K562 (cell line): ENCODE measurements around the gene ABHD16A. TPM values are rescaled to one million over a fixed set of nuclear protein-coding genes. Genes with fewer than 3 reads are reported as not detected.

Source experiments
- COPS2 ChIP-seq: fragments of 450-650 bp; conservative IDR thresholded peaks from 2 replicates; pipeline ENCODE4 v1.6.1; 2016; ENCODE audit warnings: mild to moderate bottlenecking, moderate library complexity
- L3MBTL2 ChIP-seq: fragments of 450-650 bp; IDR thresholded peaks from 2 replicates; pipeline ENCODE4 v1.6.1; 2016; ENCODE audit warnings: mild to moderate bottlenecking, moderate library complexity
- MEF2A ChIP-seq: IDR thresholded peaks from 2 replicates; pipeline ENCODE4 v1.6.1; 2011; ENCODE audit warnings: low read depth, mild to moderate bottlenecking, low read length, moderate library complexity; ENCODE audit not compliant: control insufficient read depth
- MTA3 ChIP-seq: fragments of 450-650 bp; formaldehyde crosslinking; IDR thresholded peaks from 2 replicates; pipeline ENCODE4 v1.6.1; 2017; ENCODE audit warnings: mild to moderate bottlenecking, borderline replicate concordance
- NBN ChIP-seq: fragments of 450-650 bp; IDR thresholded peaks from 2 replicates; pipeline ENCODE4 v1.6.1; 2016; ENCODE audit warnings: low read depth, mild to moderate bottlenecking
- SMAD3 ChIP-seq: fragments of 450-650 bp; formaldehyde crosslinking; conservative IDR thresholded peaks from 2 replicates; pipeline ENCODE4 v1.4.0; 2020; ENCODE audit warnings: mild to moderate bottlenecking
- SREBF1 ChIP-seq: fragments of 150-350 bp; IDR thresholded peaks from 2 replicates; pipeline ENCODE4 v1.6.1; 2014; ENCODE audit warnings: antibody characterized with exemption, low read depth, low read length, borderline replicate concordance
- SRSF1 ChIP-seq: fragments of 200-400 bp; formaldehyde crosslinking; IDR thresholded peaks from 2 replicates; pipeline ENCODE4 v1.6.1; 2017; ENCODE audit warnings: mild to moderate bottlenecking, low read depth, low read length, moderate library complexity
- TARDBP ChIP-seq: fragments of 450-650 bp; IDR thresholded peaks from 2 replicates; pipeline ENCODE4 v1.6.1; 2016
- TBL1XR1 ChIP-seq, 2 experiments: IDR thresholded peaks; 2 replicates each; pipeline ENCODE4 v1.6.1; 2012; ENCODE audit warnings: improper control_type of control experiment in 2 of 2, low read length in 2 of 2, mild to moderate bottlenecking in 1 of 2
- ZNF561 ChIP-seq: fragments of 450-650 bp; formaldehyde crosslinking; conservative IDR thresholded peaks from 2 replicates; pipeline ENCODE4 v1.4.0; 2020; ENCODE audit warnings: mild to moderate bottlenecking, moderate library complexity
- polyA plus RNA-seq, 8 experiments: library from polyadenylated mRNA; depleted of rRNA in 4 of 8; stranded (reverse) in 5 of 8; unstranded in 3 of 8; fragments of >200 nt; fragmentation: Nextera tagmentation in 2 of 8; fragmentation: Illumina TruSeq in 1 of 8; extraction: Ambion mirVana in 2 of 8; extraction: Trizol in 1 of 8; gene quantifications; 2 replicates each; pipeline versions ENCODE4 v1.2.1 to v1.2.3, GENCODE V29; 2011 to 2014; ENCODE audit warnings: inconsistent platforms in 1 of 8, missing spikeins in 1 of 8
- total RNA-seq, 7 experiments: library from RNA; depleted of rRNA in 6 of 7; stranded (reverse); fragments of >200 nt in 6 of 7; fragmentation: Illumina TruSeq in 2 of 7; extraction: Trizol in 2 of 7; gene quantifications; 2 replicates each; pipeline versions ENCODE4 v1.2.1 to v1.2.3, GENCODE V29; 2011 to 2021; ENCODE audit warnings: low replicate concordance in 1 of 7
- TF ChIP-seq, protein P1 (sequence below): sonication (generic); formaldehyde crosslinking; IDR thresholded peaks from 2 replicates; pipeline ENCODE4 v1.8.0; 2022; ENCODE audit warnings: missing genetic modification reagents, mild to moderate bottlenecking, borderline replicate concordance
- TF ChIP-seq, protein P2 (sequence below), 3 experiments: IDR thresholded peaks in 2 of 3; conservative IDR thresholded peaks in 1 of 3; 2 replicates each; pipeline ENCODE4 v1.5.1; 2011 to 2012; ENCODE audit warnings: low read length in 3 of 3, mild to moderate bottlenecking in 3 of 3, control low read depth in 2 of 3, improper control_type of control experiment in 1 of 3, inconsistent platforms in 1 of 3, low read depth in 1 of 3, mixed read lengths in 1 of 3, moderate library complexity in 1 of 3; ENCODE audit not compliant: insufficient read depth in 2 of 3
- TF ChIP-seq, protein P3 (sequence below): fragments of 450-650 bp; formaldehyde crosslinking; IDR thresholded peaks from 2 replicates; pipeline ENCODE4 v1.4.0; 2020; ENCODE audit warnings: mild to moderate bottlenecking, mixed read lengths
- TF ChIP-seq, protein P4 (sequence below): fragments of 250-450 bp; sonication (Bioruptor Pico); IDR thresholded peaks from 2 replicates; pipeline ENCODE4 v1.4.0; 2020

ABHD16A gene
- total and polyA plus RNA-seq, 9 of the 15 experiments (the other 6 are each of a cell fraction or from before 2014, with no cell fraction given) = 25.8 to 120 (median 81.6) TPM

DNA sequence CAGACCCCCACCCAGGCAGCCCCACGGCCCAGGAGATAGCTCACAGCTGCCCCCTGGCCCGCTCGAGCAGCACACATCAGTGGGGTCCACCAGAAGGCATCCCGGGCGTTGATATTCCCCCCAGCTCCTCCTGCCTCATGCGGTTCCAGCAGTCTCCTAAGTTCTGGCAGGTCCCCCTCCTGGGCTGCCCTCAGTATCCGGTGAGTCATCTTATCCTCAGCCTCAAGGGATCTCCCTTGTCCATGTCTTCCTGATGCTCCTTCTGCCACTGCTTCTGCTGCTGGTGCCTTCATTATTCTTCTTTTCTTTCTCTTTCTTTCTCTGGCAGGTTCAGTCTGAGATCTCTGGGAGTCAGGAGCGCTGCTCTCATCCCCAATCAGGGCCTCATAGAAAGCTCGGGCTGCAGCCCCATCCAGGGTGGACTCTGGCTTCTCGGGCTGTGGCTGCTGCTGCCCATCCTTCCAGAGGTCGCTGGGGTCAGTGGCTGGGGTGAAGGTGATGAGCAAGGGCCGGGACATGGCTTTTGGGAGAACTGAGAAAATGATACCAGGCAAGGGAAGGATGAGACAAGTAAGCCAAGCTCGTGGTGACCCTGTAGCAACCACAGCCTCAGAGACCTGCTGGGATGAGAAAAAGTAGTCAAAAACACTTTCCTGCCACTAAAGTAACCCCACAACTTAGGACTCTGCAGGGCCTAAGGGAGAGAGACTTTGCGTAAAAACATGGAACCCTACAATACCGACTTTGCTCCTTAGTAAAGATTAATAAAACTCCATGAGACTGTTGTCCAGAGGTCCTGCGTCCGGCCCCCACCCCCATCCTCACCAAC lies 38.9 kb downstream of the ABHD16A start (continued):
- TF ChIP-seq, protein P1, sequence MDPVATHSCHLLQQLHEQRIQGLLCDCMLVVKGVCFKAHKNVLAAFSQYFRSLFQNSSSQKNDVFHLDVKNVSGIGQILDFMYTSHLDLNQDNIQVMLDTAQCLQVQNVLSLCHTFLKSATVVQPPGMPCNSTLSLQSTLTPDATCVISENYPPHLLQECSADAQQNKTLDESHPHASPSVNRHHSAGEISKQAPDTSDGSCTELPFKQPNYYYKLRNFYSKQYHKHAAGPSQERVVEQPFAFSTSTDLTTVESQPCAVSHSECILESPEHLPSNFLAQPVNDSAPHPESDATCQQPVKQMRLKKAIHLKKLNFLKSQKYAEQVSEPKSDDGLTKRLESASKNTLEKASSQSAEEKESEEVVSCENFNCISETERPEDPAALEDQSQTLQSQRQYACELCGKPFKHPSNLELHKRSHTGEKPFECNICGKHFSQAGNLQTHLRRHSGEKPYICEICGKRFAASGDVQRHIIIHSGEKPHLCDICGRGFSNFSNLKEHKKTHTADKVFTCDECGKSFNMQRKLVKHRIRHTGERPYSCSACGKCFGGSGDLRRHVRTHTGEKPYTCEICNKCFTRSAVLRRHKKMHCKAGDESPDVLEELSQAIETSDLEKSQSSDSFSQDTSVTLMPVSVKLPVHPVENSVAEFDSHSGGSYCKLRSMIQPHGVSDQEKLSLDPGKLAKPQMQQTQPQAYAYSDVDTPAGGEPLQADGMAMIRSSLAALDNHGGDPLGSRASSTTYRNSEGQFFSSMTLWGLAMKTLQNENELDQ (CRISPR knock-in tag) = no peak
- TF ChIP-seq MEF2A (no peak), SRSF1 (no peak), TARDBP (peak; percentile 31; the same call in 1 of the 2 replicates), TBL1XR1 (IDR thresholded peaks at IDR 0.05; ENCODE audit: low read length in 2 of 2) (peak in 1 of 2 experiments; percentile 23; a peak in 1 of 4 replicates), SREBF1 (no peak), ZNF561 (CRISPR knock-in tag) (no peak; the same call in 1 of the 2 replicates), SMAD3 (no peak), NBN (peak; percentile 57; the same call in 1 of the 2 replicates), COPS2 (no peak), L3MBTL2 (peak; percentile 73), MTA3 (no peak)
- TF ChIP-seq, protein P2, sequence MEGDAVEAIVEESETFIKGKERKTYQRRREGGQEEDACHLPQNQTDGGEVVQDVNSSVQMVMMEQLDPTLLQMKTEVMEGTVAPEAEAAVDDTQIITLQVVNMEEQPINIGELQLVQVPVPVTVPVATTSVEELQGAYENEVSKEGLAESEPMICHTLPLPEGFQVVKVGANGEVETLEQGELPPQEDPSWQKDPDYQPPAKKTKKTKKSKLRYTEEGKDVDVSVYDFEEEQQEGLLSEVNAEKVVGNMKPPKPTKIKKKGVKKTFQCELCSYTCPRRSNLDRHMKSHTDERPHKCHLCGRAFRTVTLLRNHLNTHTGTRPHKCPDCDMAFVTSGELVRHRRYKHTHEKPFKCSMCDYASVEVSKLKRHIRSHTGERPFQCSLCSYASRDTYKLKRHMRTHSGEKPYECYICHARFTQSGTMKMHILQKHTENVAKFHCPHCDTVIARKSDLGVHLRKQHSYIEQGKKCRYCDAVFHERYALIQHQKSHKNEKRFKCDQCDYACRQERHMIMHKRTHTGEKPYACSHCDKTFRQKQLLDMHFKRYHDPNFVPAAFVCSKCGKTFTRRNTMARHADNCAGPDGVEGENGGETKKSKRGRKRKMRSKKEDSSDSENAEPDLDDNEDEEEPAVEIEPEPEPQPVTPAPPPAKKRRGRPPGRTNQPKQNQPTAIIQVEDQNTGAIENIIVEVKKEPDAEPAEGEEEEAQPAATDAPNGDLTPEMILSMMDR (IDR thresholded peaks at IDR 0.05 in 2 of 3, conservative IDR thresholded peaks at IDR 0.05 in 1 of 3; ENCODE audit: insufficient read depth in 2 of 3, low read depth in 1 of 3, low read length in 3 of 3) = peak in 1 of 3 experiments; percentile 42; a peak in 2 of 6 replicates
- TF ChIP-seq, protein P3, sequence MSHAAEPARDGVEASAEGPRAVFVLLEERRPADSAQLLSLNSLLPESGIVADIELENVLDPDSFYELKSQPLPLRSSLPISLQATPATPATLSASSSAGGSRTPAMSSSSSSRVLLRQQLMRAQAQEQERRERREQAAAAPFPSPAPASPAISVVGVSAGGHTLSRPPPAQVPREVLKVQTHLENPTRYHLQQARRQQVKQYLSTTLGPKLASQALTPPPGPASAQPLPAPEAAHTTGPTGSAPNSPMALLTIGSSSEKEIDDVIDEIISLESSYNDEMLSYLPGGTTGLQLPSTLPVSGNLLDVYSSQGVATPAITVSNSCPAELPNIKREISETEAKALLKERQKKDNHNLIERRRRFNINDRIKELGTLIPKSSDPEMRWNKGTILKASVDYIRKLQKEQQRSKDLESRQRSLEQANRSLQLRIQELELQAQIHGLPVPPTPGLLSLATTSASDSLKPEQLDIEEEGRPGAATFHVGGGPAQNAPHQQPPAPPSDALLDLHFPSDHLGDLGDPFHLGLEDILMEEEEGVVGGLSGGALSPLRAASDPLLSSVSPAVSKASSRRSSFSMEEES (CRISPR knock-in tag) = no peak
- TF ChIP-seq, protein P4, sequence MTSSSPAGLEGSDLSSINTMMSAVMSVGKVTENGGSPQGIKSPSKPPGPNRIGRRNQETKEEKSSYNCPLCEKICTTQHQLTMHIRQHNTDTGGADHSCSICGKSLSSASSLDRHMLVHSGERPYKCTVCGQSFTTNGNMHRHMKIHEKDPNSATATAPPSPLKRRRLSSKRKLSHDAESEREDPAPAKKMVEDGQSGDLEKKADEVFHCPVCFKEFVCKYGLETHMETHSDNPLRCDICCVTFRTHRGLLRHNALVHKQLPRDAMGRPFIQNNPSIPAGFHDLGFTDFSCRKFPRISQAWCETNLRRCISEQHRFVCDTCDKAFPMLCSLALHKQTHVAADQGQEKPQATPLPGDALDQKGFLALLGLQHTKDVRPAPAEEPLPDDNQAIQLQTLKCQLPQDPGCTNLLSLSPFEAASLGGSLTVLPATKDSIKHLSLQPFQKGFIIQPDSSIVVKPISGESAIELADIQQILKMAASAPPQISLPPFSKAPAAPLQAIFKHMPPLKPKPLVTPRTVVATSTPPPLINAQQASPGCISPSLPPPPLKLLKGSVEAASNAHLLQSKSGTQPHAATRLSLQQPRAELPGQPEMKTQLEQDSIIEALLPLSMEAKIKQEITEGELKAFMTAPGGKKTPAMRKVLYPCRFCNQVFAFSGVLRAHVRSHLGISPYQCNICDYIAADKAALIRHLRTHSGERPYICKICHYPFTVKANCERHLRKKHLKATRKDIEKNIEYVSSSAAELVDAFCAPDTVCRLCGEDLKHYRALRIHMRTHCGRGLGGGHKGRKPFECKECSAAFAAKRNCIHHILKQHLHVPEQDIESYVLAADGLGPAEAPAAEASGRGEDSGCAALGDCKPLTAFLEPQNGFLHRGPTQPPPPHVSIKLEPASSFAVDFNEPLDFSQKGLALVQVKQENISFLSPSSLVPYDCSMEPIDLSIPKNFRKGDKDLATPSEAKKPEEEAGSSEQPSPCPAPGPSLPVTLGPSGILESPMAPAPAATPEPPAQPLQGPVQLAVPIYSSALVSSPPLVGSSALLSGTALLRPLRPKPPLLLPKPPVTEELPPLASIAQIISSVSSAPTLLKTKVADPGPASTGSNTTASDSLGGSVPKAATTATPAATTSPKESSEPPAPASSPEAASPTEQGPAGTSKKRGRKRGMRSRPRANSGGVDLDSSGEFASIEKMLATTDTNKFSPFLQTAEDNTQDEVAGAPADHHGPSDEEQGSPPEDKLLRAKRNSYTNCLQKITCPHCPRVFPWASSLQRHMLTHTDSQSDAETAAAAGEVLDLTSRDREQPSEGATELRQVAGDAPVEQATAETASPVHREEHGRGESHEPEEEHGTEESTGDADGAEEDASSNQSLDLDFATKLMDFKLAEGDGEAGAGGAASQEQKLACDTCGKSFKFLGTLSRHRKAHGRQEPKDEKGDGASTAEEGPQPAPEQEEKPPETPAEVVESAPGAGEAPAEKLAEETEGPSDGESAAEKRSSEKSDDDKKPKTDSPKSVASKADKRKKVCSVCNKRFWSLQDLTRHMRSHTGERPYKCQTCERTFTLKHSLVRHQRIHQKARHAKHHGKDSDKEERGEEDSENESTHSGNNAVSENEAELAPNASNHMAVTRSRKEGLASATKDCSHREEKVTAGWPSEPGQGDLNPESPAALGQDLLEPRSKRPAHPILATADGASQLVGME (CRISPR knock-in tag) = peak; percentile 55
